TTC549 (cell line): ENCODE measurements around the gene OR51B4.
"Not testable (repeated sequence)": the region's sequence is repeated elsewhere in the genome, so short reads cannot be mapped to it uniquely, and the experiment has no call there.

Source experiments
- FAIRE-seq: peaks from 2 replicates; lab custom pipeline; 2012; peaks lifted over from hg19 to GRCh38; lab: Jason Lieb, UNC

OR51B4 gene

DNA sequence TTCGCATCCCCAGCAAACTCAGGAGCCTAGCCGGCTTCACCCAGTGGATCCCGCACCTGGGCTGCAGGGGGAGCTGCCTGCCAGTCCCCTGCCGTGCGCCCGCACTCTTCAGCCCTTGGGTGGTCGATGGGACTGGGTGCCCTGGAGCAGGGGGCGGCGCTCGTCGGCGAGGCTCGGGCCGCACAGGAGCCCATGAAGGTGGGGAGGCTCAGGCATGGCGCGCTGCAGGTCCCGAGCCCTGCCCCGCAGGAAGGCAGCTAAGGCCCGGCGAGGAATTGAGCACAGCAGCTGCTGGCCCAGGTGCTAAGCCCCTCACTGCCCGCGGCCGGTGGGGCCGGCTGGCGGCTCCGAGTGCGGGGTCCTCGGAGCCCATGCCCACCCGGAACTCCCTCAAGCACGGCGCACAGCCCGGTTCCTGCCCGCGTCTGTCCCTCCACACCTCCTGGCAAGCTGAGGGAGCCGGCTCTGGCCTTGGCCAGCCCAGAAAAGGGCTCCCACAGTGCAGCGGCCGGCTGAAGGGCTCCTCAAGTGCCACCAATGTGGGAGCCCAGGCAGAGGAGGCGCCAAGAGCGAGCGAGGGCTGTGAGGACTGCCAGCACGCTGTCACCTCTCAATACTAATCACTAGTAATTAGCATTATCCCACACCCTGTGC lies 7.3 kb downstream of the OR51B4 start:
- FAIRE-seq, result not testable (repeated sequence)

GRCh38 chr11:5293028-5293427 lies 8.7 kb downstream of the OR51B4 start:
- FAIRE-seq, result no peak

DNA sequence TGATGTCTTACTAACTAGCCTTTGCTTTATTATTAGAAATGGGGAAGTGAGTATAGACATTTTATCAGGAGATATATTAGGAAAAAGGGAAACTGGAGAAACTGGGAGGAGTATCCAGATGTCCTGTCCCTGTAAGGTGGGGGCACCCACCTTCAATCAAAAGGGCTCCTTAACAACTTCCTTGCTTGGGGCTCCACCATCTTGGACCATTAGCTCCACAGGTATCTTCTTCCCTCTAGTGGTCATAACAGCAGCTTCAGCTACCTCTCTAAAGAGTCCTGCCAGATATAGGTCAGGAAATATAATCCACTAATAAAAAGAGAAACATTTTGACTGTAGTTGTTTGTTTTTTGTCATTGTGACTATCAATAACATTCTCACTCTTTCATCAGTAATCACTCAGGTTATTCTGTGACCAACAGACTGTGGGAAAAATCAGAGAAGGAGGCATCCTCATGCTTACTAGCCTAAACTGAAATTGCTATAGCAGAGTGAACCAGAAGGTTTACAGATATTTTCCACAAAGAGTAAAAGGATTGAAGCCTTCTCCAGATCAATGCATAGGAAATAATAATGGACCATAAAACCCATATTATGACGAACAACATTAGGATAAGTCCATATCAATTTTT lies 10.4 kb downstream of the OR51B4 start:
- no peak for FAIRE-seq

GRCh38 chr11:5290106-5290505 lies 11.6 kb downstream of the OR51B4 start:
- no peak for FAIRE-seq

DNA sequence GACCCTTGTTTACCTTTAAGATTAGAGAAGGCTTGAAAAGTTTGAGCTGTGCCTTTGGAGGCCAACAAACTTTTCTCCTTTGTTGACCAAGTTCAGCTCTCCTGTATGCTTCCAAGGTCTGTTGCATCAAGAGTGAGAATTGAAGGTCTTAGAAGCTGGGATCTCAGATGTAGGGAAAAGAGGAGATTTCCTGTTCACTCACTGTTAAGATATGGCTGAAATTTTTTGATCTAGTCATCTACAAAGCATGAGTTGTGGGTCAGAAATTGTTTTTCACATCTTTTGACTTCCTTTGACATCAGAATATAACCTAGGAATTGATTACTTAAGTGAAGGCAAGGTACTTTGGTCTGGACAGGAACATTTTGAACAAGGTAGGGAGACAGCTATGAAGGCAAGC lies 12.1 kb downstream of the OR51B4 start:
- no peak for FAIRE-seq

GRCh38 chr11:5288906-5289550 lies 12.7 kb downstream of the OR51B4 start:
- FAIRE-seq, result no peak

- FAIRE-seq, result no peak
Measured at GRCh38 chr11:5288108-5288905, 13.4 kb downstream of the OR51B4 start.

- FAIRE-seq, result no peak
Measured at GRCh38 chr11:5286901-5287300, 14.8 kb downstream of the OR51B4 start.

DNA sequence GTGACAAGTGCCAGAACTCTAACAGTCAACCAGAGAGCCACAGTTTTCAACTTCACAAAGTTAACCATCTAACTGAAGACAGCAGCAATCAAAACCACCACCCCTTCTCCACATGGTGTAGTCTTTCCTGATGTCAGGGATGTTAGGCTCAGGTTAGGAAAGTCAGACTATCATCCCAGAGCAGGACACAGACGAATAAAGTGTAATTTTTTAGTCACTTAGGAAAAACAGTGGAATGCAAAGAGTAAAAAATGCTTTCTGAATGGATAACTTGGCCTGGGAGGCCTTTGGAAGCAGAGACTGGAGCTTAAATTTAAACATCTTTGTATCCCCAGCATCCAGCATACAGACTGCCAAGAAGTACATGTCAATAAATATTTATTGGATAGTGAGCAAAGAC lies 15.4 kb downstream of the OR51B4 start:
- FAIRE-seq, result no peak

- FAIRE-seq, result no peak
Measured at GRCh38 chr11:5285703-5286340, 15.9 kb downstream of the OR51B4 start.

DNA sequence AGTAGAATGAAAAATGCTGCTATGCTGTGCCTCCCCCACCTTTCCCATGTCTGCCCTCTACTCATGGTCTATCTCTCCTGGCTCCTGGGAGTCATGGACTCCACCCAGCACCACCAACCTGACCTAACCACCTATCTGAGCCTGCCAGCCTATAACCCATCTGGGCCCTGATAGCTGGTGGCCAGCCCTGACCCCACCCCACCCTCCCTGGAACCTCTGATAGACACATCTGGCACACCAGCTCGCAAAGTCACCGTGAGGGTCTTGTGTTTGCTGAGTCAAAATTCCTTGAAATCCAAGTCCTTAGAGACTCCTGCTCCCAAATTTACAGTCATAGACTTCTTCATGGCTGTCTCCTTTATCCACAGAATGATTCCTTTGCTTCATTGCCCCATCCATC lies 17.1 kb downstream of the OR51B4 start:
- no peak for FAIRE-seq

DNA sequence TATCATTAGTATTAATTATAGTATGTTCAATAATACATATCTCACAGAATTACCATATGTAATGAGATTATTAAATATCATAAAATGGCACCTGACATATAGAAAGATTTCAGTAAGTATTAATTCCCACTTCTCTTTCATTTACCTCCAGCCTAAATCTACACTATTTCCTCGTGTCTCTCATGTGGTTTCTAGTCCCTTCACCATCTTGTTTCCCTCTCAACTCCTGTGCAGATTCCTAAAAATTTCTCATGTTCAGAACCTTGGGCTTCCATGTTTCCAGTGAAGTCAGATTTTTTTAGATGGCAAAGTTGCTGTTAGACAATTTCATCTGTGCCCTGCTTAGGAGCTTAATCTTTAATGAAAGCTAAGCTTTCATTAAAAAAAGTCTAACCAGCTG lies 17.9 kb downstream of the OR51B4 start:
- no peak for FAIRE-seq

DNA sequence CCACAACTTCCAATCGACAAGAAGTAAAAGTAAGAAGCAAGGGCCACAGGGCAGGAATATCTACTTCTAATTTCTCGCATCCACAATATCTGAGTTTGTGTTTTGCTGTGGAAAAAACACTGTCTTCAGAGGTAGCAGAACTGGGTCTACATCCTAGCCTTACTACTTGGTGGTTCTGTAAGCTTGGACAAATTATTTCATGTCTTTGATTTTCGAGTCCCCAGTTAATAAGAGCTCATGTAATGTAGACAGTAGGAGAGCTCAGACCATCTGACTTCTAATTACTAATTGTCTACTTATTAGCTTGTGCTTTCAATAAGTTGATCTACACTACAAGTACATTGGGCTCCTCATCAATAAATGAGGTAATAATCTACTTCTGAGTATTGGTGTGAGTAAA lies 18.7 kb downstream of the OR51B4 start:
- FAIRE-seq, result no peak

DNA sequence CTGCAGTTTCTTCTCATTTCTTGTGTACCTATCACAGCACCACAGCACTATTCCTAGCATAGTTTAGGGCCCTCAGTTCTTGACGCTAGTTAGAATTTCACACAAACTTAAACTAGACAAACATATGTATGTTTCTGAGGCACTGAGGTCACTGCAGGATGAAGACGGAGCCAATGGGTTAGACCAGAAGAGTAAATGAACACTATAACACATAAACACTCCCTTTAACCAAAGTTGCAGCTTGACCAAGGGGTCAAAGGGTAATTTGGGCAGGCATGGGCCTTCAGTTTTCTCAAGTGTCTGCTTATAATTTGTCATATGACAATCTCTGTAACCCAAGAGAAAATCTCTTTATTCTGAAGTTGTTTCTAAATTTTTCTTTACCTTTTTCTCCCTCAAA lies 19.1 kb downstream of the OR51B4 start:
- FAIRE-seq, result no peak

GRCh38 chr11:5281596-5281995 lies 20.1 kb downstream of the OR51B4 start:
- no peak for FAIRE-seq

- FAIRE-seq, result no peak
Measured at GRCh38 chr11:5280582-5281102, 21.1 kb downstream of the OR51B4 start.

- no peak for FAIRE-seq
Measured at GRCh38 chr11:5279471-5280090, 22.2 kb downstream of the OR51B4 start.

- no peak for FAIRE-seq
Measured at GRCh38 chr11:5277807-5278382, 23.9 kb downstream of the OR51B4 start.

GRCh38 chr11:5276697-5277096 lies 25.0 kb downstream of the OR51B4 start:
- no peak for FAIRE-seq

- FAIRE-seq, result no peak
Measured at GRCh38 chr11:5275369-5276110, 26.2 kb downstream of the OR51B4 start.

GRCh38 chr11:5274395-5274794 lies 27.4 kb downstream of the OR51B4 start:
- FAIRE-seq, result no peak
